Measurements from ENCODE around the gene GMIP.

The GMIP gene

DNA sequence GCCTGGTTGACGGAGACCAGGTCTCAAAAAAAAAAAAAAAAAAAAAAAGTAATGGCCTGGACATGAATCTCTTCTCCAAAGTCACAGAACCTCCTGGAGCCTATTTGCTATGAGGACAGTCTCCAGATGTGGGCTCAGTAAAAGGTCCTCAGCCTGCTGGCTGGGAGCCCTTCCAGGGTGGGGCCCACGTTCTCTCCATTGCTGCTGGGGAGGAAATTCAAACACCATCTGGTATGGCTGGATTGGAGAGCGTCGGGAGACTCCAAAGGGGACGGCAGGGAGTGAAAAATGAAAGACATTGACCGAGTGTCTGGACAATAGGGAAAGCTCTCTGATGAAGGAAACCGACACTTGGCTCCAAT is 23.6 kb downstream of the GMIP start:
- ATAC-seq (ENCODE audit: low read depth), result no peak
- Histone ChIP-seq H3K4me3 (ENCODE audit: severe bottlenecking) (no peak overlapping the region), H3K9me3 (ENCODE audit: severe bottlenecking) (no peaks in the 10 kb centered on the region), H3K36me3 (ENCODE audit: low read depth) (no peaks in the 10 kb centered on the region), H3K27ac (ENCODE audit: poor library complexity, severe bottlenecking) (no peak overlapping the region), H3K27me3 (ENCODE audit: insufficient read depth, poor library complexity, severe bottlenecking) (no peaks in the 10 kb centered on the region), H3K4me1 (ENCODE audit: insufficient read depth, poor library complexity, severe bottlenecking) (no peaks in the 10 kb centered on the region)
- TF ChIP-seq, protein P1, sequence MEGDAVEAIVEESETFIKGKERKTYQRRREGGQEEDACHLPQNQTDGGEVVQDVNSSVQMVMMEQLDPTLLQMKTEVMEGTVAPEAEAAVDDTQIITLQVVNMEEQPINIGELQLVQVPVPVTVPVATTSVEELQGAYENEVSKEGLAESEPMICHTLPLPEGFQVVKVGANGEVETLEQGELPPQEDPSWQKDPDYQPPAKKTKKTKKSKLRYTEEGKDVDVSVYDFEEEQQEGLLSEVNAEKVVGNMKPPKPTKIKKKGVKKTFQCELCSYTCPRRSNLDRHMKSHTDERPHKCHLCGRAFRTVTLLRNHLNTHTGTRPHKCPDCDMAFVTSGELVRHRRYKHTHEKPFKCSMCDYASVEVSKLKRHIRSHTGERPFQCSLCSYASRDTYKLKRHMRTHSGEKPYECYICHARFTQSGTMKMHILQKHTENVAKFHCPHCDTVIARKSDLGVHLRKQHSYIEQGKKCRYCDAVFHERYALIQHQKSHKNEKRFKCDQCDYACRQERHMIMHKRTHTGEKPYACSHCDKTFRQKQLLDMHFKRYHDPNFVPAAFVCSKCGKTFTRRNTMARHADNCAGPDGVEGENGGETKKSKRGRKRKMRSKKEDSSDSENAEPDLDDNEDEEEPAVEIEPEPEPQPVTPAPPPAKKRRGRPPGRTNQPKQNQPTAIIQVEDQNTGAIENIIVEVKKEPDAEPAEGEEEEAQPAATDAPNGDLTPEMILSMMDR (IDR thresholded peaks at IDR 0.05; ENCODE audit: poor library complexity, severe bottlenecking), result no peak
- DNase-seq (ENCODE audit: low spot score), result no peak

DNA sequence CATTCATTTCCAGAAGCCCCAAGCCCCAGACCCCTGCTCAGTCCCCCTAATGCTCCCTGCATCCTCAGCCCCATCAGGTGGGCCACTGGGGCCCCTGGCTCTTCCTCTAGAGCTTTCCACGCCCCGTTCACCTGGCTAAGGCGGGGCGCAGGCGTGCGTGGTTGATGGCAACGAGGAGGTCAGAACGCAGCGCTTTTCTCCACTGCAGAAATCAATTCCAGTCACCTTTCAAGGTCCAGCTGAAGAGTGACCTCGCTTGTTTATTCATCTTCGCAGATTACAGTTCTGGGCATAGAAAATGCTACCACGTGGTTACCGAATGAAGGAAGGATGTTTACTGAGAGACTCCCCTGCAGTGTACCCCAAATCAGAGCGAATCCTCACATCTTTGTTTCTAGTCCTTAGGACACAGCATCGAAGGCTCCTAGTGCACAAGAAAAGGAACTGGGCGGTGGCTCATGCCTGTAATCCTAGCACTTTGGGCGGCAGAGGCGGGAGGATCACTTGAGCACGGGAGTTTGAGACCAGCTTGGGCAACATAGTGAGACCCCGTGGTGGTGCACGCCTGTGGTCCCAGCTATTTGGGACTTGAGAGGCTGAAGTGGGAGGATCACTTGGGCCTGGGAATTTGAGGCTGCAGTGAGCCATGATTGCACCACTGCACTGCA is 24.1 kb downstream of the GMIP start:
- no peaks in the 10 kb centered on the region for H3K27me3 ChIP-seq (ENCODE audit: insufficient read depth, poor library complexity, severe bottlenecking)
- H3K4me1 ChIP-seq (ENCODE audit: insufficient read depth, poor library complexity, severe bottlenecking), result peaks cover 2% of the 10 kb centered on the region
- H3K36me3 ChIP-seq (ENCODE audit: low read depth), result 0 out of 2 replicates have a peak, but pooled peaks cover 2% of the 10 kb centered on the region
- TF ChIP-seq, protein P1 (IDR thresholded peaks at IDR 0.05; ENCODE audit: poor library complexity, severe bottlenecking), result no peak
- DNase-seq (ENCODE audit: low spot score) (no peak), ATAC-seq (ENCODE audit: low read depth) (no peak)
- no peaks in the 10 kb centered on the region for H3K9me3 ChIP-seq (ENCODE audit: severe bottlenecking)
- no peak overlapping the region for H3K4me3 ChIP-seq (ENCODE audit: severe bottlenecking)
- H3K27ac ChIP-seq (ENCODE audit: poor library complexity, severe bottlenecking), result no peak overlapping the region

DNA sequence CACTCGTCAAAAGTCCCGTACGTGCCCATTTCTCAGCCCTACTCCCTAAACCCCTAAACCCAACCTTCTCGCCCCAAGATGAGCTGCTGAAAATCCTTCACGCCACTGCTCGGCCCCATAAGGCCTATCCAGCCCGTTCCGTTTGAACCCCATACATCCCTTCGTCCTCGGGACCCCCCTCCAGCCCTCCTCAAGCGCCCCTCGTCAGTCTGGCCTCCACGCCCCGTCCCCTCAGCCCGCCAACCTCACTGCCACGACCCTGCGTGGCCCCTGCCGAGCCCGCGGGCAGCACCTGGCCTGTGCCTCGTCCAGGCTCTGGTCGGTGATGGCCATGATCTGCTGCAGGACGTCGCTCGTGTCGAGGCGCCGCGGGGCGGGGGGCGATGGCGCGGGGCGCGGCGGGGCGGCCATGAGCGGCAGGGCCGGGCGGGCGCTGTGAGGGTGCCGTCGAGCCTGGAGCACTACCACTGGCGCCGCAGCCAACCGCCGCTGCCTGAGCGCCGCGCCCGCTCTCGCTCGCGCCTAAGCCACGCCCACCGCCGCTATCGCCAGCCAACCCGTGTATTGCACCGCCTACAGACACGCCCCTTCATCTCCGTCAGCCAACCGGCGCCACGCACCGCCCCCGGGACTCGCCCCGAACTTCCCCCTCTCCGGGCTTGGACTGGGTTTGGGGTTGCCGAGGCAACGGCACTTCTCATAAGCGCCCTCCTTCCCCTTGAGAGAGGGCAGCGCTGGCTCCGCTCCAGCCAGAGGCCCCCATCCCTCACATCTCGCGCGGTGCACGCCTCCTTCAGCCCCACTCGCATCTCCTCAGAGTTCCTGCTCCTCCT is 25.0 kb downstream of the GMIP start, which contains the start of gene PBX4:
Gene PBX4 (minus strand): TSS at position 469 of the 833 bp plus-strand sequence. CDS start 58 bp downstream, at position 411.
- ATAC-seq (ENCODE audit: low read depth), result peak; percentile 95
- Histone ChIP-seq H3K27me3 (ENCODE audit: insufficient read depth, poor library complexity, severe bottlenecking) (no peaks in the 10 kb centered on the region), H3K9me3 (ENCODE audit: severe bottlenecking) (no peaks in the 10 kb centered on the region), H3K36me3 (ENCODE audit: low read depth) (0 out of 2 replicates have a peak, but pooled peaks cover 2% of the 10 kb centered on the region), H3K27ac (ENCODE audit: poor library complexity, severe bottlenecking) (no peak within 1 kb of the TSS), H3K4me3 (ENCODE audit: severe bottlenecking) (peak within 1 kb of the TSS; percentile 47), H3K4me1 (ENCODE audit: insufficient read depth, poor library complexity, severe bottlenecking) (peaks cover 11% of the 10 kb centered on the region)
- peak; percentile 95 for DNase-seq (ENCODE audit: low spot score)
- TF ChIP-seq, protein P1 (IDR thresholded peaks at IDR 0.05; ENCODE audit: poor library complexity, severe bottlenecking), result no peak

DNA sequence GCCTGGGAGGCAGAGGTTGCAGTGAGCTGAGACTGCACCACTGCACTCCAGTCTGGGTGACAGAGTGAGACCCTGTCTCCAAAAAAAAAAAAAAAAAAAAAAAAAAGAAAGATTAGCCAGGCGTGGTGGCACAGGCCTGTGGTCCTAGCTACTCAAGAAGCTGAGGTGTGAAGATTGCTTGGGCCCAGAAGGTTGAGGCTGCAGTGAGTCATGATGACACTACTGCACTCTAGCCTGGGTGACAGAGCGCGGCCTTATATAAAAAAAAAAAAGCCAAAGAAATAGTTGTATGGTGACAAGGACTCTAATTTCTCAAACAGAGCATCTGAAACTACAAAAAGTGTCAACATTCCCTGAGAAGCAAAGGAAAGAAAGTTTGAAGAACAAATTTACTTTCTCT is 28.4 kb downstream of the GMIP start:
- H3K27me3 ChIP-seq (ENCODE audit: insufficient read depth, poor library complexity, severe bottlenecking), result no peaks in the 10 kb centered on the region
- peak overlapping the region; percentile 10 for H3K27ac ChIP-seq (ENCODE audit: poor library complexity, severe bottlenecking)
- no peak for ATAC-seq (ENCODE audit: low read depth)
- H3K9me3 ChIP-seq (ENCODE audit: severe bottlenecking), result no peaks in the 10 kb centered on the region
- no peak overlapping the region for H3K4me3 ChIP-seq (ENCODE audit: severe bottlenecking)
- H3K4me1 ChIP-seq (ENCODE audit: insufficient read depth, poor library complexity, severe bottlenecking), result peaks cover 12% of the 10 kb centered on the region
- DNase-seq (ENCODE audit: low spot score), result no peak
- TF ChIP-seq, protein P1 (IDR thresholded peaks at IDR 0.05; ENCODE audit: poor library complexity, severe bottlenecking), result no peak
- H3K36me3 ChIP-seq (ENCODE audit: low read depth), result 0 out of 2 replicates have a peak, but pooled peaks cover 2% of the 10 kb centered on the region
